ENCODE measurements around the gene DPP10. TPM values are rescaled to one million over a fixed set of nuclear protein-coding genes. Genes with fewer than 3 reads are reported as not detected.
"Not testable (repeated sequence)": the region's sequence is repeated elsewhere in the genome, so short reads cannot be mapped to it uniquely, and the experiment has no call there.

The DPP10 gene
- total RNA-seq, 2 experiments from 2014 or later: not detected

- Mint-ChIP-seq H3K27ac (no peak overlapping the region), H3K9me3 (no peaks in the 10 kb centered on the region)
- POLR2A ChIA-PET: no interaction called here
Measured at GRCh38 chr2:115083711-115084110, 641.3 kb downstream of the DPP10 start.

DNA sequence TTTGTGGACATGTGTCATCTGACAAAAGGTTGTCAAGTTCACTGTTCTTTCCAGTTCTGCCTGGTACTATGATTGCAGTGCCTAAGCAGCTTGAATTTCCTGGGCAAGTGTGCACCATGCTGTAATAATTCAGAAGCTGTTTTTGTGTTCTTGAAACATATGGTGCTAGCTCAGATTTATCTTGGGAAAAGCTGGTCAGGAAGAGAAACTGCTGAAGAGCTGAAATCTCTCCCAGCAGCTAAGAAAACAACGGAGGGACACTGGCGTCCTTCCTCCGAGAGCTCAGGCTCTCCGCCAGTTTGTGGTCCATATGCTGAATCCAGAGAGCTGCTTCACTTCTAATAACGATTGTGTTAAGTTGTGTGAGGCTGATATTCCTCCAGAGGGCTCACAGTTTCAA lies 642.0 kb downstream of the DPP10 start:
- no peak for DNase-seq
- POLR2A ChIA-PET: no interaction called here
- H3K9me3 Mint-ChIP-seq: no peaks in the 10 kb centered on the region
- H3K4me1 Mint-ChIP-seq: no peaks in the 10 kb centered on the region
- no peak overlapping the region for H3K27ac Mint-ChIP-seq
- H3K27me3 Mint-ChIP-seq: no peaks in the 10 kb centered on the region
- ATAC-seq (ENCODE audit: low read depth): no peak
- H3K36me3 Mint-ChIP-seq: no peaks in the 10 kb centered on the region
- no peak overlapping the region for H3K4me3 Mint-ChIP-seq

More at GRCh38 chr2:115083711-115084110, 641.3 kb downstream of the DPP10 start:
- H3K4me1 Mint-ChIP-seq: no peaks in the 10 kb centered on the region
- H3K36me3 Mint-ChIP-seq: no peaks in the 10 kb centered on the region
- ATAC-seq (ENCODE audit: low read depth) (no peak), DNase-seq (no peak)
- no peak overlapping the region for H3K4me3 Mint-ChIP-seq
- H3K27me3 Mint-ChIP-seq: no peaks in the 10 kb centered on the region

- POLR2A ChIA-PET, H3K27me3 Mint-ChIP-seq: not testable (repeated sequence)
Measured at GRCh38 chr2:115086051-115086620, 643.7 kb downstream of the DPP10 start.

GRCh38 chr2:115094441-115094840 lies 652.0 kb downstream of the DPP10 start:
- DNase-seq (no peak), ATAC-seq (ENCODE audit: low read depth) (no peak)
- Mint-ChIP-seq H3K27me3 (no peaks in the 10 kb centered on the region), H3K4me1 (no peaks in the 10 kb centered on the region), H3K36me3 (no peaks in the 10 kb centered on the region), H3K9me3 (peaks cover 2% of the 10 kb centered on the region), H3K27ac (no peak overlapping the region), H3K4me3 (no peak overlapping the region)
- POLR2A ChIA-PET: no interaction called here

More at GRCh38 chr2:115086051-115086620, 643.7 kb downstream of the DPP10 start:
- H3K27ac Mint-ChIP-seq; H3K4me3 Mint-ChIP-seq; H3K36me3 Mint-ChIP-seq; H3K4me1 Mint-ChIP-seq; H3K9me3 Mint-ChIP-seq; ATAC-seq (ENCODE audit: low read depth); DNase-seq: not testable (repeated sequence)

GRCh38 chr2:115105966-115106365 lies 663.5 kb downstream of the DPP10 start:
- Mint-ChIP-seq H3K27me3 (no peaks in the 10 kb centered on the region), H3K4me1 (no peaks in the 10 kb centered on the region), H3K9me3 (peaks cover 3% of the 10 kb centered on the region), H3K36me3 (no peaks in the 10 kb centered on the region), H3K4me3 (no peak overlapping the region), H3K27ac (no peak overlapping the region)
- no peak for DNase-seq
- no peak for ATAC-seq (ENCODE audit: low read depth)
- POLR2A ChIA-PET: no interaction called here

- ATAC-seq (ENCODE audit: low read depth): no peak
Measured at GRCh38 chr2:115115135-115115534, 672.7 kb downstream of the DPP10 start.

GRCh38 chr2:115118306-115118705 lies 675.9 kb downstream of the DPP10 start:
- no peaks in the 10 kb centered on the region for H3K27me3 Mint-ChIP-seq
- no peak for ATAC-seq (ENCODE audit: low read depth)

More at GRCh38 chr2:115115135-115115534, 672.7 kb downstream of the DPP10 start:
- Mint-ChIP-seq H3K4me1 (no peaks in the 10 kb centered on the region), H3K27me3 (no peaks in the 10 kb centered on the region), H3K9me3 (no peaks in the 10 kb centered on the region), H3K27ac (no peak overlapping the region), H3K36me3 (no peaks in the 10 kb centered on the region), H3K4me3 (no peak overlapping the region)
- no peak for DNase-seq
- POLR2A ChIA-PET: no interaction called here

GRCh38 chr2:115119086-115119485 lies 676.6 kb downstream of the DPP10 start:
- no peak overlapping the region for H3K27ac Mint-ChIP-seq

More at GRCh38 chr2:115118306-115118705, 675.9 kb downstream of the DPP10 start:
- no peaks in the 10 kb centered on the region for H3K36me3 Mint-ChIP-seq
- no peaks in the 10 kb centered on the region for H3K9me3 Mint-ChIP-seq
- no peak overlapping the region for H3K27ac Mint-ChIP-seq
- no peak overlapping the region for H3K4me3 Mint-ChIP-seq
- H3K4me1 Mint-ChIP-seq: no peaks in the 10 kb centered on the region
- POLR2A ChIA-PET: no interaction called here
- DNase-seq: no peak

DNA sequence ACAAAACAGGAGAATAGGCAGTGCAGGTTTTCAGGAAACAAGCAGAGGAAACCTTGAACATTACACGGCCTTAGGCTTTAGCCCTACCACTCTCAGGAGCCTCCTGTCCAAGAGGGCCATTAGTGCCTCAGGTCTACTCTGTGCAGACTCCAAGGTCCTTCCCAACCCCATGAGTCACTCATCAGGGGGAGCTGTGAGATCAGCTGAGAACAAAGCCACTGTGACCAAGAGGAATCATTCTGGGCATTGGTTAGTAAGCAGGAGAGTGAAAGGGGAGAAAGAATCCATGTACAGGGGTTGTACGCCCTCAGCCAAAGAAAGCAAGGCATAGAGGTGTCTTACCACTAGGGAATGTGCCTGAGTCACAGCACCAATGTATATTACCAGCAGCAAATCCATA lies 680.3 kb downstream of the DPP10 start:
- H3K9me3 Mint-ChIP-seq: no peaks in the 10 kb centered on the region
- no peak overlapping the region for H3K4me3 Mint-ChIP-seq
- ATAC-seq (ENCODE audit: low read depth): no peak
- no peaks in the 10 kb centered on the region for H3K36me3 Mint-ChIP-seq
- no peaks in the 10 kb centered on the region for H3K27me3 Mint-ChIP-seq
- H3K4me1 Mint-ChIP-seq: no peaks in the 10 kb centered on the region
- no peak for DNase-seq
- no peak overlapping the region for H3K27ac Mint-ChIP-seq
- POLR2A ChIA-PET: no interaction called here

More at GRCh38 chr2:115119086-115119485, 676.6 kb downstream of the DPP10 start:
- DNase-seq (no peak), ATAC-seq (ENCODE audit: low read depth) (no peak)
- Mint-ChIP-seq H3K27me3 (no peaks in the 10 kb centered on the region), H3K9me3 (no peaks in the 10 kb centered on the region), H3K36me3 (no peaks in the 10 kb centered on the region), H3K4me1 (no peaks in the 10 kb centered on the region), H3K4me3 (no peak overlapping the region)
- POLR2A ChIA-PET: no interaction called here

- Mint-ChIP-seq H3K4me1 (no peaks in the 10 kb centered on the region), H3K9me3 (no peaks in the 10 kb centered on the region), H3K36me3 (no peaks in the 10 kb centered on the region), H3K27ac (no peak overlapping the region), H3K27me3 (no peaks in the 10 kb centered on the region), H3K4me3 (no peak overlapping the region)
- ATAC-seq (ENCODE audit: low read depth) (no peak), DNase-seq (no peak)
- POLR2A ChIA-PET: no interaction called here
Measured at GRCh38 chr2:115124817-115125216, 682.4 kb downstream of the DPP10 start.

- Mint-ChIP-seq H3K27ac (no peak overlapping the region), H3K4me3 (no peak overlapping the region), H3K4me1 (no peaks in the 10 kb centered on the region), H3K9me3 (peaks cover 4% of the 10 kb centered on the region), H3K36me3 (no peaks in the 10 kb centered on the region), H3K27me3 (no peaks in the 10 kb centered on the region)
- no peak for DNase-seq
- POLR2A ChIA-PET: no interaction called here
- no peak for ATAC-seq (ENCODE audit: low read depth)
Measured at GRCh38 chr2:115129536-115129935, 687.1 kb downstream of the DPP10 start.

DNA sequence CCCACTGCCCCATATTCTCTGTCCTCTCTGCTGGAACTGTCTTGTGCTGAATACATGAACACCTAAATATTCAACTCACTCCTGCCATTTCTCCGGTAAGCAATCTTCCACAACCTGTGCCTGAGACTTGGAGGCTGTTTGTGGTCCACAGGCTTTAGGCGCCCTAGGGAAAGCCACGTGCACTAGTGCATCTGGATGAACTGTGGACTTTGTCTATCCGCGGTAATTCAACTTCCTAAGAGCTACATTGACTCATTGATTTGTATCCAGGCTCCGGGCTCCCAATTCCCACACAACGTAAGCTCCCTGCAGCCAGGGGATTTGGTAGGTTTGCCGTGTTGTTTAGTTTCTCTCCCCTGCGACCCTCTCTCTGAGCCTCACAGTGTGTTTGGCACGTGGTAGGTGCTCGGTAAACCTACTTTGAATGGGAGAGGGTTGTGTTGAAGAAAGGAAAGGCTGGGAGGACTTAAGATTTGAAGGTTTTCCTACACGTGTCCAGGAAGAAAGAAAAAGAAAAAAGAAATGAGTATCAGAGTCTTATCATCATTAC lies 718.2 kb downstream of the DPP10 start:
- no peak for ATAC-seq (ENCODE audit: low read depth)
- peaks cover 20% of the 10 kb centered on the region for H3K27me3 Mint-ChIP-seq
- POLR2A ChIA-PET: no interaction called here
- H3K9me3 Mint-ChIP-seq: peaks cover 2% of the 10 kb centered on the region
- H3K27ac Mint-ChIP-seq: peak overlapping the region; percentile 51
- no peak for DNase-seq
- no peaks in the 10 kb centered on the region for H3K36me3 Mint-ChIP-seq
- H3K4me1 Mint-ChIP-seq: peaks cover 4% of the 10 kb centered on the region
- no peak overlapping the region for H3K4me3 Mint-ChIP-seq

DNA sequence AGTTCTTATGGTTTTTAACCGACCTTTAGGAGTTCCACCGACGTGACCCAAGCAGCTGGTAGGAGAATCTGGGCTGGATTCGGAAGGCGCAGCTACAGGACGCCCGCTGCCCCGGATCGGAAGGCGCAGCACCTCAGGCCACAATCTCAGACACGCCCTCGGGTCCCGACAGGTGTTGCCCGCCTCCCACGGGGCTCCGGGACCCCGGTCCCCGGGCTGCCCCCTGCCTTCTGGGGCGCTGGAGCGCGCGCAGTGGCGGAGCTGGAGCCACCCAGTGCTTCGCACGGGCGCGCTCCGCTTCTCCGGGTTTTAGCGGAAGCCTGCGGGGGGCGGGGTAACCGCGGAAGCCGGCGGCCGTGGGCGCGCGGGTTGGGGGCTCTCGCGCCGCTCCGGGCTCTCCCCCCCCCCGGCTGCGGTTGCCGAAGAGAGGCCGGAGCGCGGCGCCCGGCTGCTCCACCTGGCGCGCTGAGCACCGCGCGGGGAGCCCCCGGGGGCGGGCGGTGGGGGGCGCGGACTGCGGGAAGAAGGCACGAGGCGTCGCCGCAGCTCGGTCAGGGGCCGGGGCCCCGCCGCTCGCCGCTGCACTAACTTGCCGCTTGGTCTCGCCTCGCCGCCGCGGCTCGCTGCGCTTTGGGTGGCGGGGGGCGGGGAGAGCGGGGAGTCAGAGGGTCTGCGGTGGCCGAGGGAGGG lies 718.8 kb downstream of the DPP10 start:
- Mint-ChIP-seq H3K27ac (peak overlapping the region; percentile 51), H3K36me3 (no peaks in the 10 kb centered on the region), H3K4me1 (peaks cover 4% of the 10 kb centered on the region), H3K4me3 (no peak overlapping the region), H3K9me3 (peaks cover 2% of the 10 kb centered on the region), H3K27me3 (peaks cover 20% of the 10 kb centered on the region)
- DNase-seq (peak; percentile 24), ATAC-seq (ENCODE audit: low read depth) (no peak)
- POLR2A ChIA-PET: no interaction called here

Data from activated naive CD8-positive, alpha-beta T cell treated with anti-CD3 and anti-CD28 coated beads, Interleukin-2, amount 10 ng/mL, durations not matched to agents 7 days and 5 days (primary cell).